SHP77 treated with DMSO at 0.1 percent for 48 hours (cell line): ENCODE results near the gene ESRP2.
A peak's percentile ranks its signal among the peaks of the same experiment; 100 is the strongest.

ENCODE experiments used
- DNase-seq: peaks from one replicate; lab custom pipeline; 2025; lab: John Stamatoyannopoulos, UW

ESRP2 gene

DNA sequence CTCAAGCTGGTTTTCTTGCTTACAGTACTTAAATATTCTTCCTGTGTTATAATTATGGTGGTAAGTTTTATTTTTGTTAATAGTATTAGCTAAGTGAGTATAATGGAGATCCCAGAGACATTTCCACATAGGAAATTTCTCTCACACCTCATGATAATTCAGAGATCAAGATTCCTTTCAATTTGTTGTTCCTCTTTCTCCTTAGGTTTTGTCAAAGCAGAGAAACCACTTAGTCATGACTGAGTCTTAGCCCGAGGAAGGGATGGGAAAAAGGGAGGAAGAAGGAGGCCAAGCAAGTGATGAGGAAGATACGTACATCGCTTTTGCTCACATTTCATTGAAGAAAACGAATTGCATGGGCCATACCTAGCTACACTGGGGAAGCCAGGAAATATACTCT, 18.4 kb downstream of the ESRP2 start:
- no peak for DNase-seq

DNA sequence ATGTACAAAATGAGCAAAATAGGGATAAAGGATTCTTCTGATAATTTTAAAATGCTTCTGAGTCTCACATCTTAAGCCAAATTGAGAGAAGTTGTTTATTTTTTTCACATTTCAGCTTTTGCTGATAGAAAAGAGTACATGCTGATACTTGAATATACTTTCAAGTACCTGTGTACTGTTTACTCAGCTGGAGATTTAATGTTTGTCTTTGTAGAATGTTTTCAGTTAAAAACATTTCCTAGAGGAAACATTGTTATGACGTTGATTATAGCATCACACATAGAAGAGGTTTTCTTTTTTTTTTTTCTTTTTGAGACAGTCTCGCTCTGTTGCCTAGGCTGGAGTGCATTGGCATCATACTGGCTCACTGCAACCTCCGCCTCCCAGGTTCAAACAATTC, 19.7 kb downstream of the ESRP2 start:
- DNase-seq = no peak

DNA sequence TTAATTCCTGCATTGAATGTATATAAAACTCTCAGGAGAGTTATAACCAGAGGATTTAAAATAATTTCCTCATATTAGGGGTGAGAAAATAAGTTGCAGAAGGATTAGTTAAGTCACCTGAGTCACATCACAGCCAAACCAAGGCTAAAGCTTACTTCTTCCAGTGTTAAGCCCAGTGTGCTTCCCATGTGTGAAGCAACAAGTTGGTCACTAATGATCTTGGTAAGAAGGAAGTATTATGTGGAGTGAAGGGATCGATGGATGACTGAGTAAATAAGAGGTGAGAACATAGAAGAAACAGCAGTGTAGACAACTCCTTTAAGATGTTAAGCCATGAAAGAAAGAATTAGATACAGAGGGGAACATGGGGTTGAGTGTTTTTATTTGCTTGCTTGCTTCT, 20.6 kb downstream of the ESRP2 start:
- DNase-seq = no peak

DNA sequence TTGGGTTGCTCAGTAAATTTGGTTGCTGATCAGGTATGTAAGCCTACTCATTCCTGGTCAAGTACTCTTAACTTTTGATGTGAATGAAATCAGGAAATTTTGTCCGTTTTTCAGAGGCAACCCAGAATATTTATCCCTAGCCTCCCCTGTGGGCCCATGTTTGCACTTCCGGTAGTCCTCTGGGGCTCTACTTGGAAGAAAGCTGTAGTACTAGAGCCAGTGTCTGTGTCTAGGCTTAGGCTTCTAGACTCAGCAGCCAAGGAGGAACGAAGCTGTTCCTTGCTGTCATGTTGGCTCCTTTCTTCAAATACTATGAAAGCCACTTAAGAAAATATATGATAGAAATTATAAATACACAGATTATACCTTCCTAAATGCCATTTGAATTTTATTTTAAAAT, 21.2 kb downstream of the ESRP2 start:
- DNase-seq = no peak

DNA sequence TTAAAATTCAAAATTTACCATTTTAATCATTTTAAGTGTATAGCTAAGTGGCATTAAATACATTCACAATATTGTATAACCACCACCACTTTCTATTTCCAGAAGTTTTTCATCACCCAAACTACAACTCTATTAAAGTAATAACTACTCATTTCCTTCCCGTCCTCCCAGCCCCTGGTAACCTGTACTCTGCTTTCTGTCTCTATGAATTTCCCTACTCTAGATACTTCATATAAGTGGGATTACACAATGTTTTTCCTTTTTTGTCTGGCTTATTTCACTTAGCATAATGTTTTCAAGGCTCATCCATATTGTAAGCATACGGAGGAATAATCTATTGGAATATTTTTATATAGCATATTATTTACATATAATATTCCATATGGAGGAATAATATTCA, 29.7 kb downstream of the ESRP2 start:
- no peak for DNase-seq

DNA sequence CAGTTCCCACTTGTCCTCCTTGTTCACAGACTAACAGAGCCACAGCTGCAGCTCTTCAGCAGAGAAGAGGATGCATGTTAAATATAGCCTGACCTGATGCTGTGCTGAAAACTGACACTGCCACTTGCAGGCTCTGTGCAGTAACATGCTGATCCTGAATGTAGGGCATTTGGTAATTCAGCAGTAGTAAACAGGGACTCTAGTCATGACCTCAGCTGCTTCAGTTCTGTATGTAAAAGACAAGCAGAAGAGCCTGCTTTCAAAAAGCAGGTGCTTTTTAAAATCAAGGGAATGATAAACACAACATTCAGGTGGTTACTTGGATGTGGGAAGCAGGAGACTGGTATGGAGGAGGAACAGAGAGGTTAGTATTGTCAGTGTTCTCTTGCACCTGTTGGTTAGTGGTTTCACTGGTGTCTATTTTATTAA, 33.8 kb downstream of the ESRP2 start:
- peak; percentile 29 for DNase-seq

DNA sequence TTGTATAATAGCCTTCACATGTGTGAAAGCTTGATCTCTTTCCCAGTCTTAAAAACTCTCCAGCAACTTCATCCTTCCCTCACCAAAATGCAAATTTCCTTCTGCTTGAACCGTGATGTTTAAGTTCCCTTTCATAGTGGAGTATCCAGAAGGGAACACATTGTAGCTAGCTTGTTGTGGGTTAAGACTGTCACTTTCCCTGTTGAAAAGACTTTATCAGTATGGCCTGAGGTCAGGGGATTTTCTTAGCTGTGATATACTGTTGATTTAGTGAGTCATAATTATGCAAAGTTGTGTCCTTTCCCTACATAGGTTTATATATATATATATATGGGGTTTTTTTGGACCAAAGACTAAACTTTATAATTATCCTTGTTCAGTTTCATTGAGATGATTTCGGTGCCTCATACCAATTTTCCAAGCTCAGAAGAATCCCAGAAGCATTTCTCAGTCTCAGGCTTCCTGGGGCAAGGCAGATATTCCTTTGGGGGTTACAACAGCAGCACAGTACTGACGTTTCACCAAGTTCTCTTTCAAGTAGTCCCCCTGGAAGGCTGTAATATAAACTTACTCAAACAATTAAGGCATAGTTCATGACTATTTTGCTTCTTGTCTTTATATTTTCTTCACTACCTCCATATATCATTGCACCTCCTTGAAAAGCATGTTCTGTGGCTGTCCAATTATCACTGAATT, 35.7 kb downstream of the ESRP2 start:
- DNase-seq = no peak

DNA sequence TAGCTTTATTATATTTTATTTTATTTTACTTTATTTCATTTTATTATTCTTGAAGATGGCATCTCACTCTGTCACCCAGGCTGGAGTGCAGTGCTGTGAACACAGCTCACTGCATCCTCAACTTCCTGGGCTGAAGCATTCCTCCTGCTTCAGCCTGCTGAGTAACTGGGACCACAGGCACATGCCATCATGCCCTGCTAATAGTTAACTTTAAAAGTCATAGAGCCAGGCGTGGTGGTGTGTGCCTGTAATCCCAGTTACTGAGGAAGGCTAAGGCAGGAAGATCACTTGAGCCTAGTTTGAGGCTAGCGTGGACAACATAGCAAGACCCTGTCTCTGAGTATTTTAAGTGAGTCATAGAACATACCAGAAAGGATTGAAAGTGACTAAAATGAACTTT, 38.7 kb downstream of the ESRP2 start:
- no peak for DNase-seq

DNA sequence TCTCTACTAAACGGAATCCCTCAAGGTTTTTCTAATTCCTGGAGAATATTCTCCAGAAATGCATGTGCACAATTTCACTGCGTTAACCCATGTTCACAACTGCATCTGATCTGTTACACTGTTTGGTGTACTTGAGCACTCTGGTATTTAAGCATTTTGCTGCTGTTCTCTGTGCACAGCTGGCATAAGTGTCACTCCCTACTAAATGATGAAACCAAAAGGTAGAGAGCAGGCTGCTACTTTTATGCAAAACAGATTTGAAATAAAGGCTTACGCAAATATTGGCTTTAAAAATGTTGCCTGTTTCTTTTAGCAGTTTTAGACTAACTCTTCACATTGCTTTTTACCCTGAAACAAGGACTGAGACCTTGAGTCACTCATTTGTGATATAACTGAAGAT, 41.7 kb downstream of the ESRP2 start:
- no peak for DNase-seq

DNA sequence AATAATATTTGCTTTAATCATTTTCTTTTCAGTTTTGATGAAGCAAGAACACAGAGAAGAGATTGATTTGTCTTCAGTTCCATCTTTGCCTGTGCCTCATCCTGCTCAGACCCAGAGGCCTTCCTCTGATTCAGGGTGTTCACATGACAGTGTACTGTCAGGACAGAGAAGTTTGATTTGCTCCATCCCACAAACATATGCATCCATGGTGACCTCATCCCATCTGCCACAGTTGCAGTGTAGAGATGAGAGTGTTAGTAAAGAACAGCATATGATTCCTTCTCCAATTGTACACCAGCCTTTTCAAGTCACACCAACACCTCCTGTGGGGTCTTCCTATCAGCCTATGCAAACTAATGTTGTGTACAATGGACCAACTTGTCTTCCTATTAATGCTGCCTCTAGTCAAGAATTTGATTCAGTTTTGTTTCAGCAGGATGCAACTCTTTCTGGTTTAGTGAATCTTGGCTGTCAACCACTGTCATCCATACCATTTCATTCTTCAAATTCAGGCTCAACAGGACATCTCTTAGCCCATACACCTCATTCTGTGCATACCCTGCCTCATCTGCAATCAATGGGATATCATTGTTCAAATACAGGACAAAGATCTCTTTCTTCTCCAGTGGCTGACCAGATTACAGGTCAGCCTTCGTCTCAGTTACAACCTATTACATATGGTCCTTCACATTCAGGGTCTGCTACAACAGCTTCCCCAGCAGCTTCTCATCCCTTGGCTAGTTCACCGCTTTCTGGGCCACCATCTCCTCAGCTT, 45.0 kb downstream of the ESRP2 start:
- no peak for DNase-seq

DNA sequence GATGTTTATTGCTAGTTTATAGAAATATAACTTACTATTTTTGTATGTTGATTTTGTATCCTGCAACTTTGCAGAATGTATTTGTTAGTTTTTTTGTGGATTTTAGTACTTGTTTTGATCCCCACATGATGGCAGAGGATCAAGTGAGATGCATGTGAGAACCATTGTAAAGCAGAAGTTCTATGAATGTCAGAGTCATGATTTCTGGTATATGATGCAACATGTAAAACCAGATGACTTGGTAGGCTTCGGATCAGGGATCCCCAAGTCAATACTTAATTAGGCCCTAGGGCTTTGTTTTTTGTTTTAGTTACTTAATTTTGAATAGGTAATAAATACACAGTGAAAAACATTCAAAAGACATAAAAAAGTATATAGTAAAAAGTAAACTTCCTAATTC, 45.8 kb downstream of the ESRP2 start:
- DNase-seq = no peak

DNA sequence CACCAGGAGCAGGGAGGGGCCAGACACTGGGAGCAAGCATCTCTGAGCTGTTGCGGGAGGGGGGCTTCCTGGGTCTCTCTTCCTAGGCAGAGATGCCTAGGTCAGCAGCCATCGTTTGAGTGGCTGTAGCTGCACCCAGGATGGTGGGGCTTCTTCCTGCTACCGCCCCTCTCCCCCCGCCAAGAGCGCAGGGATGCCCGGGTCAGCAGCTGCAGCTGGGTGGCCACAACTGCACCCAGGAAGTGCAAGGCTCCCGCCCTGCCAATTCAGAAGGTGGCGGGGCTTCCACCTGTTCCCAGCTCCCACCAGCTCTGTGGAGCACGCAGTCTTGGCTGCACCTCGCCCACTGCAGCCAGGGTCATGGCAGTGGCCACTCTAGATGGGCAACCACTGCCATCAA, 47.8 kb downstream of the ESRP2 start:
- no peak for DNase-seq

DNA sequence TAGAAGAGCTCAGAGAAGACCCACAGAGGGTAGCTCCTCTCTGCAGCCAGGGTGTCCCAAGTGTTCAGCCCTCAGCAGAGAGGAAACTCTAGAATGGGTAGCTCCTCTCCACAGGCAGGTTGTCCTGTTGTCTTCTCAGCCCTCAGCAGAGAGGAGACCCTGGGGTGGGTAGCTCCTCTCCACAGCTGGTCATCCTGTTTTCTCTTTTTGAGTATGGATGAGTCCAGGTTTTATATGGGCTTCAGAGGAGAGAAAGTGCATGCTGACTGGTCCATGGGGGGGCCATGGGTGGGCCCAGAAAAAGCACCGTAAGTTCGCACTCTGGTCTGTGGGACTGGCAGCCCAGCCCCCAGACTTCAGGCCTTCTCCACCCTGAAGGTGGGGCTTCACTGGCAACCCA, 48.4 kb downstream of the ESRP2 start:
- no peak for DNase-seq

DNA sequence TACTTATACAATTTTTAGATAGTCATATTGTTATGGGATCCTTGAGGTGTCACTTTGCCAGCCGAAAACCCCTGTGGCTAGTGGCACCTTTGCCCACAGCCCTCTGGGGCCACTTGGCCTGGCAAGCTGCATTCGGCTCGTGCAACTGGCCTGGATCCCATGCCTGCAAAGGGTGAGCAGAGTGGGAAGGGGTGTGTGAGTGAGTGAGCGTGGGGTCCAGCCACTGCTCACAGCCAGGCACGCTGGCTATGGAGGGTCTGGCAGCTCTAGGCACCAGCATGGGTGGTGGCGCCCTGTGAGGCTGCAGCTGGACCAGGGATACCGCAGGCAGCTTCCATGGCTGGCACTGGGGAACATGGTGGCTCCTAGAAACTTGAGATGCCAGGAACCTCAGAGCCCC, 49.0 kb downstream of the ESRP2 start:
- DNase-seq = no peak

DNA sequence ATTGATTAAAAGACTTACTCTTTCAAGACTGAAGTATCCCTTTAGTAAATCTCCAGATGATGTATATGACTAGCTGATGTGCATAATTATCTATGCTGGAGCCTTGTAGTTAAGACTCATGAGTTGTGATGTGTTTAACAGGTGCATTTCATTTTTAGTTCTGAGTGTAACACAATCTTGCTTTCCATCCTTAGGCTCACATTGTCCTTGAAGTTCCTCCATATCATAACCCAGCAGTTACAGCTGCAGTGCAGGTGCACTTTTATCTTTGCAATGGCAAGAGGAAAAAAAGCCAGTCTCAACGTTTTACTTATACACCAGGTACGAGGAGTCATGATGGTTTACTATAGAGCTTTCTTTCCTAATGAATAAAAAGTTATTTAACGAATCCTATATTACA, 52.9 kb downstream of the ESRP2 start:
- no peak for DNase-seq

DNA sequence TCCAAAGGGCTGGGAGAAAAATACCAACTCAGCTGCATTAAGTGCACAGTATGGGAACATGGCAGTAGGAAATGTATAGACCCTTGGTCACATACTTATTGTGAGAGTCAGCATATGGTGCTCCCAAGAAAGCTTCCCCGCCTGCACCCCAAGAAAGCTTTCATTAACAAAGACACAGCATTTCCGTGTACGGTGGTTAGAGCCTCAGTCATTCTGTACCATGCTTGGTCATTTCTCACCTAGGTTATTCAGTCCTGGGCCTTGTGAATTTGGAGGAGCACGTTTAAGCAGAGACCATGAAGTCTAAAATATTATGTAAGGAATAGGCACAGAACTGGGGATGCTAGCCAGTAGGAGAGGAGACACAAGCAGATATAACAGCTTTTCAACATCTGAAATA, 56.1 kb downstream of the ESRP2 start:
- DNase-seq = no peak

DNA sequence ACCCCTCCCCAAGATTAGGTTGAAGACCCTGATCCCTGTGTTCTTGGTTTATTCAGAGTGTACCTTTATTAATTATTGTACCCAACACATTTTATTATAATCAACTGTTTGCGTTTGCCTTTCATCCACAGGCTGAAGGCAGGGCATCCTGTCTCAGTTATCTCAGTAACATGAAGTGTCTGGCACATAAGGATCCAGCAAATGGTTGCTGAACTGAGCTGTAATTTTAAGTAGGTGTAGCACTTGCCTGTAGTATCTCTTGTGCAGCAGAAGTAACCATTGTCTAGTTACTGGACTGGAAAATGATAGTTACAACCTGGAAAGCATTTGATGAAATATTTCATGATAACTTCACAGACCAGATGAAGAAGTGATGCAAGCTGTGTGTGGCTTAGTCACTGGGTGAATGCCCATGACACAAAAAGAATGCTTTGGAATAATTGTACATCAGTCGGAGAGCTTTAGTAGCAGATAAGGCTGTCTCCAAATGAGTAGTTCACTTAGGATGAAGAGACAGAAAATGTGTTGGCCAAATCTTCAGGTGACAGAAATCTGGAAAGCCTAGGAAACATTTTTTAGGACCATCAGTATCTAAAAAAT, 56.6 kb downstream of the ESRP2 start:
- DNase-seq = no peak
